SU-DHL-6 (cell line): Measurements from ENCODE around the gene CLNK.

Experiments
- CTCF ChIP-seq: fragments of 200-600 bp; sonication (generic); IDR thresholded peaks from one replicate; pipeline ENCODE4 v1.5.1; 2017; ENCODE audit warnings: antibody characterized with exemption, mild to moderate bottlenecking, low read length, moderate library complexity; ENCODE audit not compliant: insufficient read depth, poor library complexity, severe bottlenecking
- EZH2phosphoT487 ChIP-seq: fragments of 200-600 bp; sonication (generic), shearing (Covaris generic); conservative IDR thresholded peaks from 2 replicates; pipeline ENCODE4 v1.6.1; 2018; ENCODE audit warnings: mild to moderate bottlenecking, antibody characterized with exemption, low read length, moderate library complexity, mixed read lengths

- TF ChIP-seq CTCF, result peak; percentile 18
- no peak for TF ChIP-seq EZH2phosphoT487
Measured at GRCh38 chr4:10461091-10461849, 223.3 kb downstream of the CLNK start.
